Natural killer cell (primary cell): ENCODE results near the gene MYB. TPM values are rescaled to one million over a fixed set of nuclear protein-coding genes. Genes with fewer than 3 reads are reported as not detected.

ENCODE experiments used
- ATAC-seq, 3 donors: fragments of 150-1000 bp in 2 of 3; fragments of 200-7000 bp in 1 of 3; cut with Tn5 transposase; 1 replicate in 1 of 3; 2 replicates in 2 of 3; pipeline ENCODE4 v1.10.0; 2021; ENCODE audit warnings: mild to moderate bottlenecking in 2 of 3, moderate library complexity in 2 of 3
- DNase-seq, 2 donors: peaks; one replicate each; pipeline versions ENCODE4 v3.0.0 to v3.0.0-alpha.2; 2013 to 2021; ENCODE audit warnings: mixed read lengths in 1 of 2
- H3K27ac ChIP-seq: one replicate; pipeline ENCODE4 v1.5.1; 2013; ENCODE audit warnings: mild to moderate bottlenecking, low read length
- H3K27me3 ChIP-seq: one replicate; pipeline ENCODE4 v1.6.1; 2013; ENCODE audit warnings: low read length; ENCODE audit not compliant: control insufficient read depth, insufficient read depth
- H3K36me3 ChIP-seq: one replicate; pipeline ENCODE4 v1.6.1; 2013; ENCODE audit warnings: low read length; ENCODE audit not compliant: control insufficient read depth, insufficient read depth
- H3K4me1 ChIP-seq: one replicate; pipeline ENCODE4 v1.6.1; 2013; ENCODE audit warnings: low read length; ENCODE audit not compliant: control insufficient read depth, insufficient read depth
- H3K4me3 ChIP-seq: one replicate; pipeline ENCODE4 v1.5.1; 2013; ENCODE audit warnings: low read length
- H3K9me3 ChIP-seq: one replicate; pipeline ENCODE4 v1.6.1; 2013; ENCODE audit warnings: low read length; ENCODE audit not compliant: control insufficient read depth, insufficient read depth
- H3K27ac Mint-ChIP-seq, 2 donors: one replicate each; pipeline ENCODE4 v1.8.0; 2022; ENCODE audit warnings: mild to moderate bottlenecking in 2 of 2, mixed read lengths in 2 of 2, moderate library complexity in 1 of 2
- H3K27me3 Mint-ChIP-seq, 2 donors: one replicate each; pipeline ENCODE4 v1.8.0; 2022; ENCODE audit warnings: low read depth in 2 of 2, mixed read lengths in 2 of 2
- H3K36me3 Mint-ChIP-seq: one replicate; pipeline ENCODE4 v1.8.0; 2022; ENCODE audit warnings: mixed read lengths
- H3K4me1 Mint-ChIP-seq, 2 donors: one replicate each; pipeline ENCODE4 v1.8.0; 2022; ENCODE audit warnings: mixed read lengths in 2 of 2
- H3K4me3 Mint-ChIP-seq: one replicate; pipeline ENCODE4 v1.8.0; 2022; ENCODE audit warnings: mild to moderate bottlenecking, moderate library complexity, mixed read lengths
- H3K9me3 Mint-ChIP-seq, 2 donors: one replicate each; pipeline ENCODE4 v1.8.0; 2022; ENCODE audit warnings: mixed read lengths in 2 of 2
- WGBS: methylation state at CpG from one replicate; pipeline ENCODE4 v1.1.7; 2013; ENCODE audit warnings: missing lambda C conversion rate; ENCODE audit not compliant: insufficient coverage; 5-methylcytosine and 5-hydroxymethylcytosine counted together
- intact Hi-C: fragments of 100-400 bp; cut with micrococcal nuclease; formaldehyde crosslinking; loops from one replicate; pipeline ENCODE4 v1.14.2; 2022
- total RNA-seq, 4 donors: library from RNA; stranded (reverse); fragments of 120-200 nt in 1 of 4; gene quantifications; one replicate each; pipeline versions ENCODE4 v1.2.3 to v1.2.4, GENCODE V29; 2013 to 2022
- TF ChIP-seq, protein P1 (sequence below): fragments of 200-600 bp; IDR thresholded peaks from one replicate; pipeline ENCODE4 v1.8.0; 2022; ENCODE audit warnings: antibody characterized with exemption

Gene MYB
- total RNA-seq, 3 donors from 2014 or later (not counting 1 experiment from before 2014, with no cell fraction given), result 0.40 to 3.5 (median 1.3) TPM

DNA sequence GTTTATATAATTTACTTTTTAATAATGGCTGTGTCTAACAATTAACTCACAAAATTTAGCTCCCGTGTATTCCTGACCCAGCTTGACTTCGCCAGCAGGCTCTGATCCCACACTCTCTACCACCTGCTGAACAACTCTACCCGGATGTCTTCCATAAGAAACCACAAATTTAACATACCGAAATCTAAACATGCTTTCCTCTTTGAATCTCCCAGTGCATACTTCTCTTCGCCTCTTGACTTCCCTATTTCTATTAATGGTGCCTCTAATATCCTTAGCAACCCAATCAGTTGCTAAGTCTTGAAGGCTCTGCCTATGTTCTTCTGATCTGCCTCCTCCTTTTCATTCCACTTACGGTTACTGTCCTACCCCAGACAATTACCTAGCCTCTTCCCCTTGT lies 4.6 kb upstream of the MYB start:
- no peak overlapping the region for H3K27ac Mint-ChIP-seq
- H3K4me1 Mint-ChIP-seq, result peaks cover 0 to 5% of the 10 kb centered on the region in 2 donors
- H3K9me3 ChIP-seq, result no peaks in the 10 kb centered on the region
- no peaks in the 10 kb centered on the region for H3K36me3 Mint-ChIP-seq
- peaks cover under 1% of the 10 kb centered on the region for H3K4me1 ChIP-seq
- intact Hi-C loops, result no loop called here
- no peak overlapping the region for H3K4me3 ChIP-seq
- no peaks in the 10 kb centered on the region for H3K9me3 Mint-ChIP-seq
- 36% methylated on average over 6 of the region's 6 CpGs for WGBS
- no peak overlapping the region for H3K27ac ChIP-seq
- DNase-seq (no peak), ATAC-seq (no peak)
- no peaks in the 10 kb centered on the region for H3K36me3 ChIP-seq
- no peaks in the 10 kb centered on the region for H3K27me3 Mint-ChIP-seq
- TF ChIP-seq, protein P1, sequence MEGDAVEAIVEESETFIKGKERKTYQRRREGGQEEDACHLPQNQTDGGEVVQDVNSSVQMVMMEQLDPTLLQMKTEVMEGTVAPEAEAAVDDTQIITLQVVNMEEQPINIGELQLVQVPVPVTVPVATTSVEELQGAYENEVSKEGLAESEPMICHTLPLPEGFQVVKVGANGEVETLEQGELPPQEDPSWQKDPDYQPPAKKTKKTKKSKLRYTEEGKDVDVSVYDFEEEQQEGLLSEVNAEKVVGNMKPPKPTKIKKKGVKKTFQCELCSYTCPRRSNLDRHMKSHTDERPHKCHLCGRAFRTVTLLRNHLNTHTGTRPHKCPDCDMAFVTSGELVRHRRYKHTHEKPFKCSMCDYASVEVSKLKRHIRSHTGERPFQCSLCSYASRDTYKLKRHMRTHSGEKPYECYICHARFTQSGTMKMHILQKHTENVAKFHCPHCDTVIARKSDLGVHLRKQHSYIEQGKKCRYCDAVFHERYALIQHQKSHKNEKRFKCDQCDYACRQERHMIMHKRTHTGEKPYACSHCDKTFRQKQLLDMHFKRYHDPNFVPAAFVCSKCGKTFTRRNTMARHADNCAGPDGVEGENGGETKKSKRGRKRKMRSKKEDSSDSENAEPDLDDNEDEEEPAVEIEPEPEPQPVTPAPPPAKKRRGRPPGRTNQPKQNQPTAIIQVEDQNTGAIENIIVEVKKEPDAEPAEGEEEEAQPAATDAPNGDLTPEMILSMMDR, result no peak
- no peaks in the 10 kb centered on the region for H3K27me3 ChIP-seq
- H3K4me3 Mint-ChIP-seq, result no peak overlapping the region

- whole genome bisulfite sequencing, result 83% methylated on average over 1 of the region's 2 CpGs
- Histone ChIP-seq H3K9me3 (no peaks in the 10 kb centered on the region), H3K36me3 (no peaks in the 10 kb centered on the region), H3K4me3 (no peak overlapping the region), H3K4me1 (peaks cover 24% of the 10 kb centered on the region), H3K27ac (no peak overlapping the region), H3K27me3 (no peaks in the 10 kb centered on the region)
- no peak for ATAC-seq
- intact Hi-C loops, result no loop called here
- Mint-ChIP-seq H3K9me3 (no peaks in the 10 kb centered on the region), H3K4me1 (peaks cover 21 to 30% of the 10 kb centered on the region in 2 donors), H3K27ac (no peak overlapping the region), H3K4me3 (no peak overlapping the region), H3K27me3 (peaks cover 0 to 6% of the 10 kb centered on the region in 2 donors), H3K36me3 (no peaks in the 10 kb centered on the region)
- TF ChIP-seq, protein P1, result no peak
- DNase-seq, result no peak
Observed at GRCh38 chr6:135179372-135179771, 1.7 kb upstream of the MYB start.

GRCh38 chr6:135179920-135180541 lies 1.1 kb upstream of the MYB start:
- Mint-ChIP-seq H3K27ac (no peak overlapping the region), H3K4me3 (peak overlapping the region; percentile 84), H3K36me3 (no peaks in the 10 kb centered on the region), H3K4me1 (peaks cover 21 to 30% of the 10 kb centered on the region in 2 donors), H3K9me3 (no peaks in the 10 kb centered on the region), H3K27me3 (peaks cover 0 to 6% of the 10 kb centered on the region in 2 donors)
- H3K27ac ChIP-seq, result no peak overlapping the region
- H3K27me3 ChIP-seq, result peaks cover 1% of the 10 kb centered on the region
- H3K9me3 ChIP-seq, result no peaks in the 10 kb centered on the region
- intact Hi-C loops, result loop anchor here (5.0 to 10.0 kb wide), 3 partner anchors 33 to 1005 kb away; partner anchors contain the start of gene HBS1L
- DNase-seq (peak in 1 of 2 donors; percentile 50), ATAC-seq (no peak)
- WGBS, result 2% methylated on average over 16 of the region's 16 CpGs
- no peaks in the 10 kb centered on the region for H3K36me3 ChIP-seq
- TF ChIP-seq, protein P1, result no peak
- peaks cover 24% of the 10 kb centered on the region for H3K4me1 ChIP-seq
- peak overlapping the region; percentile 56 for H3K4me3 ChIP-seq
